Colon (tissue), 2 donors: Measurements from ENCODE around the gene PBX2.

Experiments used
- FAIRE-seq: peaks from 2 replicates; lab custom pipeline; 2012; peaks lifted over from hg19 to GRCh38; lab: Jason Lieb, UNC
- donor health status: control.
- donor health status: control.

The PBX2 gene

GRCh38 chr6:32170294-32170693 is 19.7 kb downstream of the PBX2 start:
- no peak for FAIRE-seq

GRCh38 chr6:32168807-32169591 is 21.0 kb downstream of the PBX2 start:
- FAIRE-seq, result no peak

GRCh38 chr6:32168350-32168749 is 21.7 kb downstream of the PBX2 start:
- no peak for FAIRE-seq

- no peak for FAIRE-seq
Measured at GRCh38 chr6:32167761-32168262, 22.2 kb downstream of the PBX2 start.

DNA sequence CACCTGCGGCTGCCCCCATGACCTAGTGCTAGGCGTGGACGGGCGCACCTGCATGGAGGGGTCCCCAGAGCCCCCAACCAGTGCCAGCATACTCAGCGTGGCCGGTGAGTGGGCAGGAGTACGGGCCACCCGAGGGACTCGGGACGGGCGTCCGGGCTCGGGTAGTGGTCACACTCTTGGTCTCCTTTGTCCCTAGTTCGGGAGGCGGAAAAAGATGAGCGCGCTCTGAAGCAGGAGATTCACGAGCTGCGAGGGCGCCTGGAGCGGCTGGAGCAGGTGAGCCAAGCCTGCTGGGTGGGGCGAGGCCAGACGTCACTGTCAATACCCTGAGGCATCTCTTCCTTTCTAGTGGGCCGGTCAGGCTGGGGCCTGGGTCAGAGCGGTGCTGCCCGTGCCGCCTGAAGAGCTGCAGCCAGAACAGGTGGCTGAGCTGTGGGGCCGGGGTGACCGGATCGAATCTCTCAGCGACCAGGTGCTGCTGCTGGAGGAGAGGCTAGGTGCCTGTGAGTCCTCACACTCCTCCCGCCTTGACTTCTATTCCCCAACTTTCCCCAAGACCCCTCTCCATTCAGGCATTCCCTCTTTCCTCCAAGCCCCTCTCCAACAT is 22.7 kb downstream of the PBX2 start:
- FAIRE-seq, result no peak

GRCh38 chr6:32166411-32167061 is 23.5 kb downstream of the PBX2 start:
- FAIRE-seq, result no peak

DNA sequence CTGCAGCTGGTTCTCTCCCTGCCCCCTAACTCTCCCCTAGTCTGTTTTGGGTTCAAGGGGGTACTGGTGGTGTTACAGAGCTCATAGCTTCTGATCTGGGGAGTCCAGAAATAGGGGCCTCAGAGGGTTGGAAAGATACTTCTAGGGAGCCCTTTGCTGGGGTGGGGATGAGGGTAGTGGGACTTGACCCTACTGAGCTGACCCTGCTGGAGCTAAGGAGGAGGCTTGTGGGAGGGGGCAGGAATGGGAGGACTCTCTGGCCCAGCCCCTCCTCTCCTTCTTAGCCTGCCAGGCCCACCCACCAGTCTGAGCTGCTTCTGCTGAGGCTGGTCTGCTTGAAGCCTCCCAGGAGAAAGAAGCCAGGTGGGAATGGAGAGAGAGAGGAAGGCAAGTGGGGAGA is 25.7 kb downstream of the PBX2 start, which contains the start of gene EGFL8:
EGFL8 (plus strand) TSS at position 301 of the 400 bp plus-strand sequence. CDS start 1,571 bp downstream, outside the sequence.
- FAIRE-seq, result no peak

DNA sequence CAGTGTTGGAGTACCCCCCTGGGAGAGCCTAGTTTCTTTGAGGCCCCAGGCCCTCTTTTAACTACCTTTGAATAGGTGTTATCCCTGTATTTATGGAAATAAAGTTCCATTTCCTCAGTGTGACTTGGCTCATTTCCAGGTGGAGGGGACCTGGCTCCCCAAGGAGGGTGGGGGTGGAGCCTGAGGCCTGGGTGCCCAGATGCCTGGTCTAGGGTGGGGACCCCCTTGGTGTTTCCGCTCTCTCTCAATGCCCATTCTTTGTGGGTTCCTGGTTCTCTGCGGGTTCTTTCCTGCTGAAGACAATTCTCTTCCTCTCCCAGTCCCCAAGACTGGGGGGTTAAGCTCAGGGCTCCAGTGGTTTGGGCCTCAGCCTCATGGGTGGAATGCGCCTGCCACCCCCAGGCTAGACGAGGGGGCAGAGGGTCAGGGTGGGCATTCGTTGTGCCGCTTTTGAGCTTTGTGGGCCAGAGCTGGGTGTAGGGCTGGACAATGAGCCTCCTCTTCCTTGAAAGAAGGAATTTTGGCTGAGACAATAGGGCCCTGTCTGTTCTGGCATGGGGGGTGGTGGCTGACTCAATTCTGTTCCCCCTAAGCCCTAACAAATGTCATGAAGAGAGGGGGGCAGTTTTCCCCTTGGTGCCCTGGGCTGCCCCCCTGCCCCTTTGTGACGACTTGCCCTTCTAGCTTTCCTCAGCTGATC is 26.3 kb downstream of the PBX2 start:
- no peak for FAIRE-seq

DNA sequence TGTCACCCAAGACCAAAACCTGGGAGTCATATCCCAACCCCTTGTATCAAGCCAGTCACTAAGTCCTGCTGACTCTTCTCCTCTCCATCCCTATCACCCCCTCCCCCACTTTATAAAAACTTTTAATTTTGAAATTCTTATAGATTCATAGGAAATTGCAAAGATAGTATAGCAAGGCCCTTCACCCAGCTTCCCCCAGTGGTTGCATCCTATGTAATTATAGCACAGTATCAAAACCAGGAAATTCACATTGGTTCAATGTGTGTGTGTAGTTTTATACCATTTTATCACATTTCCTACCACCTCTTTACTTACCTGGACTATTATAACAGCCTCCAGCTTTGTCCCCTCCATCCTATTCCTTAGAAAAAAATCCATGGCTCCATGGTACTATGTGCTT is 31.9 kb downstream of the PBX2 start:
- FAIRE-seq, result no peak

- no peak for FAIRE-seq
Measured at GRCh38 chr6:32156891-32157290, 33.1 kb downstream of the PBX2 start.

DNA sequence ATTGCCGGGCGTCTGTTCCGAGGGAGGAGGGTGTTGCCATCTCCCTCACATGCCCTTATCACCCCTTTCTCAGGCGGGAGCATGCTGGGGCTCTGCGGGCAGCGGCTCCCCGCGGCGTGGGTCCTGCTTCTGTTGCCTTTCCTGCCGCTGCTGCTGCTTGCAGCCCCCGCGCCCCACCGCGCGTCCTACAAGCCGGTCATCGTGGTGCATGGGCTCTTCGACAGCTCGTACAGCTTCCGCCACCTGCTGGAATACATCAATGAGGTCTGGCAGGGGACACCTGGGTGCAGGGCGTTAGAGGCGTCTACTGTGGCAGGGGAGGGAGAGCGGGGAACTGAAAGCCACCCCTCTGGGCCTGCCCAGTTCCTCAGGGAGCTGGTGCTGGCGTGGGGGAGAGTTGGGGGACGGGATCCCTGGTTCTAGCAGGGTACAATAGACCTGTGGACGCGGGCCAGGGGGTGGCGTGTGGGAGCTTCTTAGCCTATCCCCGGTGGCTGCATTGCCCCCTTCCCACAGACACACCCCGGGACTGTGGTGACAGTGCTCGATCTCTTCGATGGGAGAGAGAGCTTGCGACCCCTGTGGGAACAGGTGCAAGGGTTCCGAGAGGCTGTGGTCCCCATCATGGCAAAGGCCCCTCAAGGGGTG is 35.4 kb downstream of the PBX2 start:
- no peak for FAIRE-seq

- FAIRE-seq, result no peak
Measured at GRCh38 chr6:32153564-32154513, 36.2 kb downstream of the PBX2 start, which contains the start of gene PPT2. Gene PPT2 (plus strand): TSS chr6:32154141. CDS start chr6:32154595, 454 bp downstream.

DNA sequence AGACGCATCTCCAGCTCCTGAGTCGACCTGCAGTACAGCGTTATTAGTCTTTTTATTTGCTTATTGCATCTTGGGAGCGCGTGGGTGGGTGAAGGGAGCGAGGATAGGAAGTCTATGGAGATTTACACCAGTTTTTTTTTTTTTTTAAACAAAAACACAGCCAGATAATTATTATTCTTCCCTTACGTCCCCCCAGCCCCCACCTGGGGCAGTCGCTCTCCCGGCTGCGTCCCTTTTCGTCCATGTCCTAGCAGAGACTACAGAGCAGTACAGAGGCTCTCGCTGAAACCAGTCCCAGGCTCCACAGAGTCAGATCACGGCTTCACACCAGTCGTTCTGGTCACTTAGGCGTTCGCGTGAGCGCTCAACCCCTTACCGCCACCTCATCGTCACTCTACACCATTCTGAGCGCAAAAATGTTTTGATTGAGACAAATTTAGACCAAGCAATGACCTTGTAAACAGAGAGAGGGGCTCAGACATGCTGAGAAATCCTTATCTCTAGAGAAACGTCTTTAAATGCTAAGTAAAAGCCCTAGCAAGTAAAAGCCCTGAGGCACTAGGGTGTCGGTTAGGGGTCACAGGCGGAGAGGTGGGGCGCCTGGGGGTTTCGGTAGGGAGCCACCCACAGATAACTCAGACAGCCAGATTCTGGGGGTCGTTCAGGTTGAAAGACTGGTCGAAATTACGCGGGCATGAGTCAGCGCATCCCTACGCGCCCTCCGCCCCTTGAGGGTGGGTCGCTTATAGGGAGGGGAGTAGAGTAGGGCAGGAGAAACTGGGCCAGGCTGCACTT is 37.0 kb downstream of the PBX2 start:
- FAIRE-seq, result no peak

DNA sequence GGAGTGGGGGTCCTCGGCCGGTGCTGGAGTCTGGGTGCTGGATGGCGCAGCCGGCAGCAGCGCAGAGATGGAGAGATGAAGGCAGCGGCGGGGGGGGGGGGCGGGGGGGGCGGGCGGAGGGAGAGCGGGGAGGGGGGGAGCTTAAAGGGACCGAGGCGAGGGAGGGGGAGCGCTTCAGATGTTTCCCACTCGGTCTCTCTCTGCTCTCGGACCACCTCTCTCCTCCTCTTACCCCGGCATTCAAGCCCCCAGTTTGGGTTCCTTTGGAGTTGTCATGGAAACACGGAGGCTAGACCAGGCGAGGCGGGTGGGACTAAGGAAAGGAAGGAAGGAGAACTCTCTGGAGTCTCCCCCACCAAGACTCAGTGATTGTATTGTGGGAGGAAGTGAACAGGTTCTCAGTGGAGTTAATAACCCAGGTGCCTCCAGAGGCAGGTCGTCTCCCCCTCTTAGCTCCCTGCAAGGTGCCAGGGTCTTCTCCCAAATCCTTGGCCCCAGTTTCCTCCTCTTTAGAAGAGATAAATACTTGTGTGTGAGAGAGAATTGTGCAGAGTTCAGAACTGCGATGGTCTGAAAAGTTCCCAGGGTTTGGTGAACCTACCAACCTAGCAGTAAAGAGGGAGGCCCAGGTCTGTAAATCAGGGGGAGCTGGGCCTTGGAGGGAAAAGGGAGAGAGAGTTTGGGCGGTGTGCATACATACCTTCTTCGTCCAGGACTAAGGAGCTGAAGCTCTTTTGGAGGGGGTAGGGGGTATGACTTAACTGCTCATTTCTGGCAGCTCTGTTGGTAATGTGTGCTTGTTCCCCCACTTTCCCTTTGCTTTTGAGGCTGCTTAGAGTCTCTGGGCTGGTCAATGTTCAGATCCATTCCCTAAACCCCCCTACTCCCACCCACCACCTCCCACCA is 37.9 kb downstream of the PBX2 start, which contains the start of gene PRRT1:
PRRT1 (minus strand) TSS at position 77 of the 906 bp plus-strand sequence. CDS start 112 bp downstream, outside the sequence.
- no peak for FAIRE-seq

DNA sequence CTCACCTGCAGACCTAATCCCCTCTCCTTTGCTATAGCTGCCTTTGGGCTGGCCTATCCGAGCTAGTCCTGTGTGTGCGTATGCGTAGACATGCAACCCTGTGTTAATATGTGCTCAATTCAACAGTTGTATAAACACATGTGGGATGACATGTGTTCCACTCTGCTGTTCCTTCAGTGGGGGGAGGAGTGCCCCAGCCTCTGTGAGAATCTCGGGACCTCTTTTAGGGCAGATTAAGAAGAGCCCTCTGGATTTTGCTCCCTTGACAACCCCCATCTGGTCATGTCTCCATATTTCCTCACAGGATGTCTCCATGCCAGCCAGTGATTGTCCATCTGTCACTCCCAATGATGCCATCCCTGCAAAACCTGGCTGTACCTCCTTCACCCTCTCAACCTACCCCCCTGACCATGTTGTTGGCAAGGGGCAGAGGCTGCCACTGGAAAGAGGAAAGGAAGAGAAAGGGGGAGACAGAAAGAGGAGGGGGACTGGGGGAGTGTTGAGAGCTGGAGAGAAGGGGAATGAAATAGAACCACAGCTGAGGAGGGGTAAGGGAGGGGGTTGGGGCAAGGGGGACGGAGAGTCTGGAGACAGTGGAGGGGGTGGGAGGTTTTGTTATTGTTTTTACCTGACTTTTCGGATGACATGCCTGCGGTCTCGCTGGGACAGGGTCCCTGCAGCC is 38.7 kb downstream of the PBX2 start:
- FAIRE-seq, result no peak

GRCh38 chr6:32149932-32150870 is 39.8 kb downstream of the PBX2 start:
- no peak for FAIRE-seq
